Prostate gland (tissue), 2 donors: ENCODE data around the gene SLC22A16. TPM values are rescaled to one million over a fixed set of nuclear protein-coding genes. Genes with fewer than 3 reads are reported as not detected.

Source experiments
- DNase-seq: peaks from one replicate; pipeline ENCODE4 v3.0.0-alpha.2; 2019; ENCODE audit warnings: low spot score
- H3K27ac ChIP-seq, 2 donors: fragments of 200-600 bp; sonication (generic); 2 replicates each; pipeline ENCODE4 v1.5.1; 2017 to 2019
- H3K27me3 ChIP-seq: fragments of 200-600 bp; sonication (generic); replicated peaks from 2 replicates; pipeline ENCODE4 v1.5.1; 2019; ENCODE audit not compliant: insufficient read depth
- H3K36me3 ChIP-seq, 2 donors: fragments of 200-600 bp; sonication (generic); 1 replicate in 1 of 2; 2 replicates in 1 of 2; pipeline versions ENCODE4 v1.5.1 to v1.8.1; 2017 to 2019
- H3K4me1 ChIP-seq: fragments of 200-600 bp; sonication (generic); replicated peaks from 2 replicates; pipeline ENCODE4 v1.5.1; 2019
- H3K4me3 ChIP-seq, 2 donors: fragments of 200-600 bp; sonication (generic); 2 replicates each; pipeline ENCODE4 v1.5.1; 2017 to 2019
- H3K9me3 ChIP-seq: fragments of 200-600 bp; sonication (generic); 2 replicates; pipeline ENCODE4 v1.5.1; 2017
- CTCF ChIP-seq, 4 experiments: fragments of 200-600 bp in 2 of 4; fragments of 450-650 bp in 2 of 4; sonication (generic) in 2 of 4; IDR thresholded peaks; 1 replicate in 3 of 4; 2 replicates in 1 of 4; pipeline ENCODE4 v1.5.1; 2016 to 2019; ENCODE audit warnings: antibody characterized with exemption in 4 of 4, mild to moderate bottlenecking in 2 of 4, moderate library complexity in 2 of 4
- POLR2A ChIP-seq: fragments of 450-650 bp; IDR thresholded peaks from one replicate; pipeline ENCODE4 v1.6.1; 2016; ENCODE audit warnings: antibody characterized with exemption, mild to moderate bottlenecking
- POLR2AphosphoS5 ChIP-seq: sonication (generic); formaldehyde crosslinking; IDR thresholded peaks from one replicate; pipeline ENCODE4 v1.6.1; 2017; ENCODE audit warnings: antibody characterized with exemption
- WGBS: methylation state at CpG from one replicate; pipeline ENCODE4 v1.1.5; 2018; 5-methylcytosine and 5-hydroxymethylcytosine counted together
- intact Hi-C: fragments of 100-400 bp; cut with DNase I; formaldehyde crosslinking; loops from one replicate; pipeline ENCODE4 v1.14.2; 2022
- total RNA-seq, 2 donors: library from RNA; depleted of rRNA; stranded (reverse); fragments of >200 nt; gene quantifications; one replicate each; pipeline ENCODE4 v1.1.0, GENCODE V29; 2016

Gene SLC22A16
- total RNA-seq, 2 donors from 2014 or later = 2.7 TPM; not detected in 1

- TF ChIP-seq POLR2AphosphoS5 (no peak), CTCF (IDR thresholded peaks at IDR 0.05) (no peak), POLR2A (no peak)
- no peak overlapping the region for H3K4me3 ChIP-seq
- WGBS = 86% methylated on average over 4 of the region's 4 CpGs
- intact Hi-C loops = no loop called here
- H3K4me1 ChIP-seq = no peaks in the 10 kb centered on the region
- no peak for DNase-seq
- no peaks in the 10 kb centered on the region for H3K27me3 ChIP-seq
- no peaks in the 10 kb centered on the region for H3K9me3 ChIP-seq
- H3K27ac ChIP-seq = no peak overlapping the region
- no peaks in the 10 kb centered on the region for H3K36me3 ChIP-seq
Observed at GRCh38 chr6:110495949-110496348, 19.5 kb upstream of the SLC22A16 start.

- Histone ChIP-seq H3K27me3 (no peaks in the 10 kb centered on the region), H3K27ac (no peak overlapping the region), H3K36me3 (no peaks in the 10 kb centered on the region), H3K4me3 (no peak overlapping the region), H3K4me1 (no peaks in the 10 kb centered on the region), H3K9me3 (no peaks in the 10 kb centered on the region)
- intact Hi-C loops = no loop called here
- no peak for TF ChIP-seq CTCF (IDR thresholded peaks at IDR 0.05)
- TF ChIP-seq POLR2AphosphoS5 = no peak
- no peak for TF ChIP-seq POLR2A
- no peak for DNase-seq
- 87% methylated on average over 9 of the region's 9 CpGs for WGBS
Observed at GRCh38 chr6:110493253-110493800, 16.9 kb upstream of the SLC22A16 start.

GRCh38 chr6:110492584-110492983 lies 16.2 kb upstream of the SLC22A16 start:
- no peak for DNase-seq
- no peak overlapping the region for H3K27ac ChIP-seq
- 77% methylated on average over 7 of the region's 7 CpGs for WGBS
- no peaks in the 10 kb centered on the region for H3K9me3 ChIP-seq
- no peaks in the 10 kb centered on the region for H3K4me1 ChIP-seq
- intact Hi-C loops = no loop called here
- no peaks in the 10 kb centered on the region for H3K36me3 ChIP-seq
- TF ChIP-seq POLR2AphosphoS5 = no peak
- no peak for TF ChIP-seq CTCF (IDR thresholded peaks at IDR 0.05)
- TF ChIP-seq POLR2A = no peak
- no peak overlapping the region for H3K4me3 ChIP-seq
- H3K27me3 ChIP-seq = no peaks in the 10 kb centered on the region

- Histone ChIP-seq H3K4me3 (no peak overlapping the region), H3K36me3 (no peaks in the 10 kb centered on the region), H3K27me3 (no peaks in the 10 kb centered on the region), H3K4me1 (no peaks in the 10 kb centered on the region), H3K9me3 (no peaks in the 10 kb centered on the region), H3K27ac (no peak overlapping the region)
- DNase-seq = no peak
- intact Hi-C loops = no loop called here
- 23% methylated on average over 7 of the region's 7 CpGs for WGBS
- TF ChIP-seq POLR2A (peak; percentile 16), CTCF (IDR thresholded peaks at IDR 0.05) (no peak)
Observed at GRCh38 chr6:110491644-110492317, 15.4 kb upstream of the SLC22A16 start.

GRCh38 chr6:110491299-110491643 lies 14.9 kb upstream of the SLC22A16 start:
- Histone ChIP-seq H3K4me3 (no peak overlapping the region), H3K9me3 (no peaks in the 10 kb centered on the region), H3K4me1 (no peaks in the 10 kb centered on the region), H3K27me3 (no peaks in the 10 kb centered on the region), H3K36me3 (no peaks in the 10 kb centered on the region), H3K27ac (no peak overlapping the region)
- DNase-seq = no peak
- intact Hi-C loops = no loop called here
- 92% methylated on average over 3 of the region's 3 CpGs for WGBS
- TF ChIP-seq CTCF (IDR thresholded peaks at IDR 0.05) (no peak), POLR2AphosphoS5 (no peak), POLR2A (no peak)
